IMR-90 (cell line): Measurements from ENCODE around the gene TTLL11. TPM values are rescaled to one million over a fixed set of nuclear protein-coding genes. Genes with fewer than 3 reads are reported as not detected.
A peak's percentile ranks its signal among the peaks of the same experiment; 100 is the strongest.

Source experiments
- ATAC-seq: fragments of 200-7000 bp; cut with Tn5 transposase; 2 replicates; pipeline ENCODE4 v1.9.1; 2020; ENCODE audit warnings: low read depth, mild to moderate bottlenecking, moderate library complexity
- BruUV-seq: library from RNA; stranded (reverse); fragments of 400-500 nt; replicated peaks from 2 replicates; lab custom pipeline; 2021; lab: Mats Ljungman, UMichigan
- CTCF ChIA-PET: fragments of 300-600 bp; formaldehyde crosslinking; extraction: SDS; loops from one replicate; lab custom pipeline; 2021; ENCODE audit warnings: antibody characterized with exemption; lab: Yijun Ruan, JAX
- POLR2A ChIA-PET: fragments of 300-600 bp; sonication (Branson Sonifier 250); formaldehyde crosslinking; loops from one replicate; lab custom pipeline; 2022; ENCODE audit warnings: antibody characterized with exemption; ENCODE audit not compliant: unreplicated experiment; lab: Charles Lee
- DNase-seq: peaks from one replicate; pipeline ENCODE4 v3.0.0; 2013
- H2AFZ ChIP-seq: replicated peaks from 2 replicates; pipeline ENCODE3; 2013; ENCODE audit warnings: low read length, mild to moderate bottlenecking; ENCODE audit not compliant: poor library complexity
- H2AK5ac ChIP-seq: 2 replicates; pipeline ENCODE4 v1.6.1; 2013; ENCODE audit warnings: low read depth, low read length, inconsistent platforms
- H2AK9ac ChIP-seq: replicated peaks from 2 replicates; pipeline ENCODE3; 2013; ENCODE audit warnings: mild to moderate bottlenecking, low read depth, low read length, moderate library complexity; ENCODE audit not compliant: poor library complexity
- H2BK120ac ChIP-seq: 2 replicates; pipeline ENCODE4 v1.6.1; 2013; ENCODE audit warnings: low read depth, low read length, inconsistent platforms
- H2BK15ac ChIP-seq: 3 replicates; pipeline ENCODE4 v1.6.1; 2013; ENCODE audit warnings: low read depth, low read length, inconsistent platforms
- H2BK20ac ChIP-seq: 2 replicates; pipeline ENCODE4 v1.6.1; 2013; ENCODE audit warnings: low read depth, mild to moderate bottlenecking, inconsistent platforms, low read length, moderate library complexity
- H2BK5ac ChIP-seq: 2 replicates; pipeline ENCODE4 v1.6.1; 2013; ENCODE audit warnings: mild to moderate bottlenecking, low read depth, low read length, inconsistent platforms; ENCODE audit not compliant: poor library complexity, severe bottlenecking
- H3K14ac ChIP-seq: replicated peaks from 2 replicates; pipeline ENCODE4 v1.6.1; 2013; ENCODE audit warnings: low read depth, low read length, inconsistent platforms
- H3K18ac ChIP-seq: 2 replicates; pipeline ENCODE4 v1.6.1; 2013; ENCODE audit warnings: low read depth, low read length, control low read depth
- H3K23ac ChIP-seq: 2 replicates; pipeline ENCODE4 v1.6.1; 2013; ENCODE audit warnings: low read depth, low read length, inconsistent platforms
- H3K27ac ChIP-seq: 2 replicates; pipeline ENCODE4 v1.5.1; 2013; ENCODE audit warnings: mild to moderate bottlenecking, control low read depth, low read length; ENCODE audit not compliant: insufficient read depth
- H3K27me3 ChIP-seq: 2 replicates; pipeline ENCODE4 v1.6.1; 2013; ENCODE audit warnings: low read length; ENCODE audit not compliant: control insufficient read depth, insufficient read depth
- H3K36me3 ChIP-seq: 2 replicates; pipeline ENCODE4 v1.6.1; 2013; ENCODE audit warnings: low read length, mixed read lengths; ENCODE audit not compliant: control insufficient read depth, insufficient read depth
- H3K4ac ChIP-seq: 2 replicates; pipeline ENCODE4 v1.6.1; 2013; ENCODE audit warnings: low read depth, low read length, inconsistent platforms
- H3K4me1 ChIP-seq: 2 replicates; pipeline ENCODE4 v1.6.1; 2013; ENCODE audit warnings: low read length, mixed read lengths; ENCODE audit not compliant: control insufficient read depth, insufficient read depth
- H3K4me2 ChIP-seq: 2 replicates; pipeline ENCODE4 v1.6.1; 2013; ENCODE audit warnings: low read depth, mild to moderate bottlenecking, control low read depth, low read length, moderate library complexity
- H3K4me3 ChIP-seq: 2 replicates; pipeline ENCODE4 v1.5.1; 2013; ENCODE audit warnings: low read depth, mild to moderate bottlenecking, control low read depth, low read length, moderate library complexity; ENCODE audit not compliant: insufficient read depth
- H3K56ac ChIP-seq: 2 replicates; pipeline ENCODE4 v1.6.1; 2013; ENCODE audit warnings: low read length, inconsistent platforms; ENCODE audit not compliant: insufficient read depth; ENCODE audit errors: extremely low read depth
- H3K79me1 ChIP-seq, 2 experiments: 2 replicates each; pipeline ENCODE4 v1.6.1; 2013; ENCODE audit warnings: low read length in 2 of 2, inconsistent platforms in 1 of 2, low read depth in 1 of 2
- H3K9ac ChIP-seq: 2 replicates; pipeline ENCODE4 v1.6.1; 2013; ENCODE audit warnings: low read depth, low read length, control low read depth
- H3K9me1 ChIP-seq: 2 replicates; pipeline ENCODE4 v1.6.1; 2013; ENCODE audit warnings: low read length, inconsistent platforms; ENCODE audit not compliant: insufficient read depth
- H3K9me3 ChIP-seq: 2 replicates; pipeline ENCODE4 v1.6.1; 2013; ENCODE audit warnings: low read length; ENCODE audit not compliant: control insufficient read depth, insufficient read depth
- H4K20me1 ChIP-seq: 2 replicates; pipeline ENCODE4 v1.6.1; 2013; ENCODE audit warnings: low read length, inconsistent platforms; ENCODE audit not compliant: insufficient read depth
- H4K5ac ChIP-seq: 2 replicates; pipeline ENCODE4 v1.6.1; 2013; ENCODE audit warnings: mild to moderate bottlenecking, low read depth, low read length, control low read depth
- H4K8ac ChIP-seq, 2 experiments: 2 replicates each; pipeline ENCODE4 v1.6.1; 2013; ENCODE audit warnings: low read depth in 2 of 2, low read length in 2 of 2, control low read depth in 1 of 2, inconsistent platforms in 1 of 2
- H4K91ac ChIP-seq: 2 replicates; pipeline ENCODE4 v1.6.1; 2013; ENCODE audit warnings: low read depth, low read length, inconsistent platforms; ENCODE audit not compliant: insufficient read depth
- CEBPB ChIP-seq: IDR thresholded peaks from 2 replicates; pipeline ENCODE4 v1.6.1; 2012; ENCODE audit warnings: low read depth, low read length, improper control_type of control experiment
- MXI1 ChIP-seq: IDR thresholded peaks from 2 replicates; pipeline ENCODE4 v1.6.1; 2012; ENCODE audit warnings: low read depth, mild to moderate bottlenecking, low read length, moderate library complexity, borderline replicate concordance
- SMC3 ChIP-seq: fragments of 150-350 bp; IDR thresholded peaks from 2 replicates; pipeline ENCODE4 v1.6.1; 2016; ENCODE audit warnings: low read depth, mild to moderate bottlenecking, antibody characterized with exemption, low read length, moderate library complexity
- WGBS, 2 experiments: methylation state at CpG; one replicate each; pipeline versions ENCODE4 v1.1.5 to v1.1.7; 2013; ENCODE audit warnings: missing lambda C conversion rate in 2 of 2; ENCODE audit not compliant: insufficient read length in 1 of 2; ENCODE audit errors: extremely low coverage in 2 of 2; 5-methylcytosine and 5-hydroxymethylcytosine counted together
- dilution Hi-C: fragments of 300-500 bp; cut with HindIII; formaldehyde crosslinking; loops from one replicate; pipeline ENCODE4 v1.14.3; 2018; ENCODE audit warnings: low sequenced_read_pairs; ENCODE audit not compliant: unreplicated experiment
- in situ Hi-C: fragments of 300-500 bp; cut with MboI; formaldehyde crosslinking; loops from 3 replicates; pipeline ENCODE4 v1.14.3; 2019; ENCODE audit warnings: low sequenced_read_pairs, inconsistent platforms, mixed read lengths
- intact Hi-C: fragments of 100-400 bp; cut with micrococcal nuclease; formaldehyde crosslinking; loops from 2 replicates; pipeline ENCODE4 v1.10.0; 2022
- polyA plus RNA-seq, 3 experiments: library from polyadenylated mRNA; depleted of rRNA; stranded (reverse); fragments of >200 nt; gene quantifications; 2 replicates each; pipeline ENCODE4 v1.2.3, GENCODE V29; 2012; ENCODE audit warnings: low replicate concordance in 1 of 3
- total RNA-seq: library from RNA; depleted of rRNA; stranded (reverse); fragments of >200 nt; gene quantifications from 2 replicates; pipeline ENCODE4 v1.2.3, GENCODE V29; 2012

The TTLL11 gene
- total and polyA plus RNA-seq, 2 of the 4 experiments (the other 2 are of a cell fraction) = 2.0 to 4.6 TPM

DNA sequence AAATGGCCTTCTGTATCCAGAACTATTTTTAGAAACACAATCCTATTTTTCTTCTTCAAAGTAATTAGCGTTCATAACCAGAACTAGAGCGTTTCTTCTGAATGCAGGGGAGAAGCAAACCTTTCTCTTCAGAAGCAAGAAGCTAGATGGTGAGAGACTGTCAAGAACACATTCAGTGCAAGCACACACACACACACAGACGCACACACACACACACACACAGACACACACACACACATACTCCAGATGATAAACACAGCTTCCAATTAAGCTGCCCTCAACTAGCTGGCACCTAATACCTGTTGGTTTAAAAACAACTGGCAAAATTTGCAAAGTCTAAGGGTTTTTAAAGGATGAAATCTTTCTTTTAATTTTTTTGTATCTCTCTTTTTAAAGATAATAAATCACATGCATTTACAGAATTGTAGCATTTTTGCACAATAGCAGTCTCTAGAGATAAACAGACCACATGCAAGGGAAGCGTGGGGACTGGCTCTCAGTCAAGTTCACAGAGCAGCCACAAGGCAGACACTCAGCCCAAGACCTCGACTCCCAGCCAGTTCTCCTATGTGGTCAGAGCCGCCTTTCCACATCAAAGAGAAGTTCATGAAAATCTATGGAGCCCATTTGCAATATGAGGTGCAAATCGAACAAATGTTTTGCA, 138.5 kb downstream of the TTLL11 start:
- in situ Hi-C loops = no loop called here
- peak; percentile 78 for DNase-seq

More for the DNA sequence above, 138.5 kb downstream of the TTLL11 start:
- Histone ChIP-seq H4K20me1 (no peaks in the 10 kb centered on the region), H2AK9ac (no peak overlapping the region), H3K27me3 (no peaks in the 10 kb centered on the region), H3K23ac (no peak overlapping the region), H2AFZ (no peak overlapping the region), H4K8ac (peak overlapping the region in 1 of 2 experiments; percentile 27; a peak in 1 of 4 replicates), H3K36me3 (no peaks in the 10 kb centered on the region), H2BK15ac (no peak overlapping the region), H2BK20ac (0 out of 2 replicates have a peak overlapping the region, but pooled peaks have one; percentile 24), H3K18ac (no peak overlapping the region), H3K9me3 (no peaks in the 10 kb centered on the region), H3K9me1 (peaks cover 10% of the 10 kb centered on the region), H3K79me1 (peaks cover 0 to 25% of the 10 kb centered on the region in 2 experiments; a peak in 1 of 4 replicates), H4K91ac (no peak overlapping the region), H3K27ac (no peak overlapping the region), H2AK5ac (peak overlapping the region; percentile 75; the same call in 1 of the 2 replicates), H3K9ac (no peak overlapping the region), H3K56ac (no peak overlapping the region), H3K4me2 (no peak overlapping the region), H3K4ac (peak overlapping the region; percentile 49; the same call in 1 of the 2 replicates), H2BK5ac (no peak overlapping the region), H3K4me1 (peaks cover 7% of the 10 kb centered on the region), H2BK120ac (no peak overlapping the region), H3K4me3 (no peak overlapping the region), H3K14ac (no peak overlapping the region; the same call in 1 of the 2 replicates), H4K5ac (no peak overlapping the region)
- BruUV-seq = no TSS peak
- intact Hi-C loops (no loop called here), dilution Hi-C loops (no loop called here)
- CTCF ChIA-PET = no interaction called here
- 33% methylated on average over 3 of the region's 7 CpGs; no CpG with 5 or more reads in 1 of the 2 experiments for WGBS, 2 experiments
- ATAC-seq = peak; percentile 85
- POLR2A ChIA-PET = no interaction called here
- peak; percentile 66 for TF ChIP-seq CEBPB
- no peak for TF ChIP-seq MXI1
- TF ChIP-seq SMC3 = 0 out of 2 replicates have a peak, but pooled peaks have one; percentile 6
